ENCODE data around the gene SH3BP4.

Gene SH3BP4

GRCh38 chr2:234996941-234997270 lies 45.1 kb downstream of the SH3BP4 start:
- no peak for TF ChIP-seq CTCF (IDR thresholded peaks at IDR 0.05; ENCODE audit: low read depth, low read length)
- DNase-seq (ENCODE audit: extremely low read depth, low read depth) = no peak

GRCh38 chr2:234997389-234997788 lies 45.6 kb downstream of the SH3BP4 start:
- no peak for DNase-seq (ENCODE audit: extremely low read depth, low read depth)
- no peak for TF ChIP-seq CTCF (IDR thresholded peaks at IDR 0.05; ENCODE audit: low read depth, low read length)

GRCh38 chr2:234998404-234999211 lies 46.8 kb downstream of the SH3BP4 start:
- DNase-seq (ENCODE audit: extremely low read depth, low read depth) = no peak
- no peak for TF ChIP-seq CTCF (IDR thresholded peaks at IDR 0.05; ENCODE audit: low read depth, low read length)

- TF ChIP-seq CTCF (IDR thresholded peaks at IDR 0.05; ENCODE audit: low read depth, low read length) = no peak
Observed at GRCh38 chr2:234999740-235000425, 48.1 kb downstream of the SH3BP4 start.

GRCh38 chr2:235000426-235001236 lies 48.8 kb downstream of the SH3BP4 start:
- TF ChIP-seq CTCF (IDR thresholded peaks at IDR 0.05; ENCODE audit: low read depth, low read length) = no peak
- DNase-seq (ENCODE audit: extremely low read depth, low read depth) = no peak

More at GRCh38 chr2:234999740-235000425, 48.1 kb downstream of the SH3BP4 start:
- no peak for DNase-seq (ENCODE audit: extremely low read depth, low read depth)

- no peak for DNase-seq (ENCODE audit: extremely low read depth, low read depth)
- no peak for TF ChIP-seq CTCF (IDR thresholded peaks at IDR 0.05; ENCODE audit: low read depth, low read length)
Observed at GRCh38 chr2:235001237-235002133, 49.7 kb downstream of the SH3BP4 start.
